ENCODE results near the gene IKBKE.

Gene IKBKE

GRCh38 chr1:206445911-206446356 is 24.3 kb upstream of the IKBKE start:
- no peaks in the 10 kb centered on the region for H3K4me1 ChIP-seq (ENCODE audit: insufficient read depth, low read length, poor library complexity, severe bottlenecking)
- H3K27me3 ChIP-seq (ENCODE audit: insufficient read depth, low read length, poor library complexity, severe bottlenecking) = no peaks in the 10 kb centered on the region
- H3F3A ChIP-seq (ENCODE audit: low read depth) = no peaks in the 10 kb centered on the region
- H3K79me2 ChIP-seq (ENCODE audit: insufficient read depth, low read length) = no peaks in the 10 kb centered on the region
- no peak overlapping the region for H2AFZ ChIP-seq (ENCODE audit: low read length)
- no peak overlapping the region for H3K4me3 ChIP-seq (ENCODE audit: low read length, poor library complexity, severe bottlenecking)
- H3K9ac ChIP-seq (ENCODE audit: low read depth, low read length, poor library complexity, severe bottlenecking) = no peak overlapping the region
- no peaks in the 10 kb centered on the region for H4K20me1 ChIP-seq (ENCODE audit: insufficient read depth, low read length, poor library complexity, severe bottlenecking)
- peaks cover 88% of the 10 kb centered on the region for H3K36me3 ChIP-seq (ENCODE audit: insufficient read depth, low read length)
- TF ChIP-seq EZH2phosphoT487 (IDR thresholded peaks at IDR 0.05; ENCODE audit: borderline replicate concordance) = no peak
- no peak for TF ChIP-seq CTCF (conservative IDR thresholded peaks at IDR 0.05; ENCODE audit: low read length)
- H3K9me3 ChIP-seq (ENCODE audit: insufficient read depth, low read depth, low read length) = no peaks in the 10 kb centered on the region
- no peak overlapping the region for H3K4me2 ChIP-seq (ENCODE audit: low read depth, low read length, poor library complexity, severe bottlenecking)
- H3K9me2 ChIP-seq (replicated peaks; ENCODE audit: low read depth, low read length) = no peaks in the 10 kb centered on the region

GRCh38 chr1:206446688-206447421 is 23.4 kb upstream of the IKBKE start:
- Histone ChIP-seq H4K20me1 (ENCODE audit: insufficient read depth, low read length, poor library complexity, severe bottlenecking) (no peaks in the 10 kb centered on the region), H3K4me1 (ENCODE audit: insufficient read depth, low read length, poor library complexity, severe bottlenecking) (no peaks in the 10 kb centered on the region), H3K36me3 (ENCODE audit: insufficient read depth, low read length) (peaks cover 88% of the 10 kb centered on the region), H3K4me3 (ENCODE audit: low read length, poor library complexity, severe bottlenecking) (no peak overlapping the region), H2AFZ (ENCODE audit: low read length) (no peak overlapping the region), H3K79me2 (ENCODE audit: insufficient read depth, low read length) (no peaks in the 10 kb centered on the region), H3F3A (ENCODE audit: low read depth) (no peaks in the 10 kb centered on the region), H3K9ac (ENCODE audit: low read depth, low read length, poor library complexity, severe bottlenecking) (no peak overlapping the region), H3K9me3 (ENCODE audit: insufficient read depth, low read depth, low read length) (no peaks in the 10 kb centered on the region), H3K4me2 (ENCODE audit: low read depth, low read length, poor library complexity, severe bottlenecking) (no peak overlapping the region), H3K27me3 (ENCODE audit: insufficient read depth, low read length, poor library complexity, severe bottlenecking) (no peaks in the 10 kb centered on the region), H3K9me2 (replicated peaks; ENCODE audit: low read depth, low read length) (no peaks in the 10 kb centered on the region)
- no peak for TF ChIP-seq CTCF (conservative IDR thresholded peaks at IDR 0.05; ENCODE audit: low read length)
- TF ChIP-seq EZH2phosphoT487 (IDR thresholded peaks at IDR 0.05; ENCODE audit: borderline replicate concordance) = no peak

GRCh38 chr1:206447422-206447765 is 22.9 kb upstream of the IKBKE start:
- peaks cover 86% of the 10 kb centered on the region for H3K36me3 ChIP-seq (ENCODE audit: insufficient read depth, low read length)
- TF ChIP-seq CTCF (conservative IDR thresholded peaks at IDR 0.05; ENCODE audit: low read length) = no peak
- TF ChIP-seq EZH2phosphoT487 (IDR thresholded peaks at IDR 0.05; ENCODE audit: borderline replicate concordance) = no peak
- no peaks in the 10 kb centered on the region for H3K9me3 ChIP-seq (ENCODE audit: insufficient read depth, low read depth, low read length)
- no peaks in the 10 kb centered on the region for H3K27me3 ChIP-seq (ENCODE audit: insufficient read depth, low read length, poor library complexity, severe bottlenecking)
- H3K4me1 ChIP-seq (ENCODE audit: insufficient read depth, low read length, poor library complexity, severe bottlenecking) = no peaks in the 10 kb centered on the region
- no peak overlapping the region for H2AFZ ChIP-seq (ENCODE audit: low read length)
- no peak overlapping the region for H3K4me3 ChIP-seq (ENCODE audit: low read length, poor library complexity, severe bottlenecking)
- H3K9ac ChIP-seq (ENCODE audit: low read depth, low read length, poor library complexity, severe bottlenecking) = no peak overlapping the region
- H4K20me1 ChIP-seq (ENCODE audit: insufficient read depth, low read length, poor library complexity, severe bottlenecking) = no peaks in the 10 kb centered on the region
- no peaks in the 10 kb centered on the region for H3F3A ChIP-seq (ENCODE audit: low read depth)
- no peaks in the 10 kb centered on the region for H3K9me2 ChIP-seq (replicated peaks; ENCODE audit: low read depth, low read length)
- no peaks in the 10 kb centered on the region for H3K79me2 ChIP-seq (ENCODE audit: insufficient read depth, low read length)
- H3K4me2 ChIP-seq (ENCODE audit: low read depth, low read length, poor library complexity, severe bottlenecking) = no peak overlapping the region
